Measurements from ENCODE around the gene CTNNB1.

Gene CTNNB1

GRCh38 chr3:41193794-41194539 lies 5.3 kb upstream of the CTNNB1 start:
- no peak for DNase-seq

- DNase-seq = no peak
Measured at GRCh38 chr3:41194701-41195100, 4.6 kb upstream of the CTNNB1 start.

DNA sequence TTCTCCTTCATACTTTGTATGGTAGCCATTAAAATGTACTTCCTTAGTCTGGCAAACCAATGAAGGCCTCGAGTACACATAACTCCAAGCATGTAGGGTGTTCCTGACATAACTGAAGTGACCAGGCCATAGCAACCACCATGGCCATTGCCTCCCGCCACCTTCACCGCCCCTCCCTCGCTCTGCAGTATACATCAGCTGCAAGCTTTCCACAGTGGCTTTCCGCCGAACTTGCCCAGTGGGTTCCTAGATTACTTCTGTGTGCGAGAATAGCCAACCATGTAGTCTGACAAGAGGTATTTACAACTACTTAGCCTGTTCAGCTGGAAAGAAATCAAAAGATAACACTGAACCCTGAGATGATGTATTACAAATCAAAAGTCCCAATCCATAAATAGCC lies 3.4 kb upstream of the CTNNB1 start:
- no peak for DNase-seq

GRCh38 chr3:41196499-41197410 lies 2.5 kb upstream of the CTNNB1 start:
- DNase-seq = no peak

DNA sequence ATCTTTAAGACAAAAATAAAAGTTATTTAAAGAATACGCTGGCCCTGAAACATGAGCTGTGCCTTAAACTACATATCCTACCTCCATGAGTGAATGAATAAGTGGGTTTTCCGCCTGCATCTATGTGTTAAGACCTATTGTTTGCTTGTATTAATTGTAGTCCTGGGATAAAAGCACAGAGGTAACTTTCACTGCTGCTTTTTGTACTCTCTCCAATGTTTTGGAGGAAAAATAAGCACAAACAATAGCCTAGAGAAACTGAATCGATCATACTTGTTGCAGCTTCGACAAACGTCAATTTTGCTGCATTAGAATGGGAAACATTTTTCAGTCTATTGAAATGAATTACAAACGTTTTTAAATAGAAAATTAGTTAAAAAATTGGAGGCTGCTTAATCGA lies 1.3 kb upstream of the CTNNB1 start:
- DNase-seq = no peak

DNA sequence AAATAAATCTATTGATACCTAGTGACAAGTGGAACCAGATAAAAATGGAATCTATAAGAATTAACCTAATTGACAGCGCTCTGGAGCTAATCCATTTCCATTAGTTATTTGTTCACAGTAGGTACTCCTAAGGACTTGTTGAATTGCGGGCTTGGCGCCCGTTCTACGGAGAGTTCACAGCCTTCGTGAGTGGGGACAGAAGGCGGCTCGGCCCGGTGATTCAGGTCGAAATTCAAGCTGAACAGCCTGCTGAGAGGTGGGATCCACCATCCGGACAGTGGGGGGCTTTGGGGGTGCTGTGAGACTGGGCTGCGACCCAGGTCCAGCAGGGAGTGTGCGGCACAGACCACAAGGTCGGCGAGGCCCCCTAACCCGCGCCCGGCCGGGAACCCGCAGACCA lies 779 bp upstream of the CTNNB1 start:
- no peak for DNase-seq

- peak in 1 of 2 experiments; percentile 27 for DNase-seq
Measured at GRCh38 chr3:41199866-41200668, 762 bp downstream of the CTNNB1 start.

DNA sequence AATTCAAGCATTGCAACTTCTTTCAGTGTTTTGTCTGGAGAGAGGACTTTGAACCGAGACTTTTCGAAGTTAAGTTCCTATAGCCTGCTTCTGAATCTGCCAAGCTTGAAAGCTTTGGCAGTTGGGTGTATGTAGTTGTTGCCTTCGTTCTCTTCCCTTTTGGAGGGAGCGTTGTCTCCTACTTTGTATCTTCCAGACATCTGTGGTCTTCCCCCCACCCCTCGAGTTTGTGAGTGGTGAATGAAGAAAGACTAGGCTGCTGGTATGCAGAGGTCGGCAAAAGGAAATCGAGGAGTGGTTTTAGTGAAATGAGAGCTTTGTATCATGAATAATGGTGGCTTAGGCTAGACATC lies 1.3 kb downstream of the CTNNB1 start:
- DNase-seq = peak; percentile 27 to 34

DNA sequence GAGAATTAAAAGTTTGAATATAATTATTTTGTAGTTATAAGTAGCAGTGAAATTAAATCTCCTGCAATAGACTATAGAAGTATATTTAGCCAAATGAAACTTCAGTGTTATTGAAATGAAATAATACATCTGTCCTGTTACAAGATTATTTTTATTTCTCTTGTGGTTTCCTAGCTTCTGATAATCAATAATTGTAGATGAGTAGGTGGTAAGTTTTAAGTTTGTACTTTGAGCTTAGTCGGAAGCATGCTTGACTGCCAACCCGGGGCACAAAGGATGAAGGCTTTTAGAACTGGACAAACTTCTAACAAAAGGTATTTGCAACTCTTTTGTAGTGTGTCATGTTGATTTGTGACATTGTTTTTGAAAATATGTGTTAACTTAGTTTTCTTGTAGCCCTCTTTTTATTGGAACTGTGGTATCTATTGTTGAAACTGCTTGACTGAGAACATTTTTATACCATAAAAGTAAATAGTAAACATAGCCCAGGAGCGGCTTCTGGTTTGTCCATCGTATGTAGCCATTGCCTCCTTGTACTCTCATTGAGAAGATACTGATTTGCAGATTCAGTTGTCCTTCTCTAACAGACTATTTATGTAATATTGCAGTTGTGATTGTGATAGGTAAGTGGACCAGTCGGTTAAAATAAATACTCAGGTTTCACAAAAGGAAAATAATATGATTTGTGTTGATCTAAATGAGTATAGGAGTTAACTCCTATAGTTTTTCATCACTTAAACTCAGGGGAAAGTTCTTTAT lies 2.9 kb downstream of the CTNNB1 start:
- no peak for DNase-seq

GRCh38 chr3:41202834-41203345 lies 3.6 kb downstream of the CTNNB1 start:
- DNase-seq = peak; percentile 38 to 51

DNA sequence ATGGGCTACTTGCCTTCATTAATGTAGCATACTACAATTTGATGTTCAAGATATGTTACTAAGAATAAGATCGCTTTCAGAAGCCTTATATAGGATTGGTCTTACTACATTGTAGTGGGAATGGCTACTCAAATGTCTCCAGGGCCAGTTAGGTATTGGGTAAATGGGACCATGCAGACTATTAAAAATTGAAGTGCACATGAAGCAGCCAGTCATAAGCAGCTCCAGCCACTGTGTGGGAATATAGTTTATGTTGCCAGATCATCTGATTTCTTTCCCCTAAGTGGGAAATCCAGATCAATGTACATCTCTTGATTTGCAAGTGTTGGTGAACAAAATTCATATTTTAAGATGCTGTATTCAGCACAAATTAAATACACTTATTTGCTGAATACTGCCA lies 5.1 kb downstream of the CTNNB1 start:
- DNase-seq = no peak

GRCh38 chr3:41205591-41205990 lies 6.3 kb downstream of the CTNNB1 start:
- DNase-seq = no peak

GRCh38 chr3:41207355-41207754 lies 8.1 kb downstream of the CTNNB1 start:
- DNase-seq = peak; percentile 13 to 26

- no peak for DNase-seq
Measured at GRCh38 chr3:41208507-41209220, 9.4 kb downstream of the CTNNB1 start.

- no peak for DNase-seq
Measured at GRCh38 chr3:41209646-41210045, 10.3 kb downstream of the CTNNB1 start.

GRCh38 chr3:41210966-41211365 lies 11.7 kb downstream of the CTNNB1 start:
- DNase-seq = no peak

GRCh38 chr3:41212088-41212487 lies 12.8 kb downstream of the CTNNB1 start:
- DNase-seq = no peak

- DNase-seq = no peak
Measured at GRCh38 chr3:41213588-41213987, 14.3 kb downstream of the CTNNB1 start.

DNA sequence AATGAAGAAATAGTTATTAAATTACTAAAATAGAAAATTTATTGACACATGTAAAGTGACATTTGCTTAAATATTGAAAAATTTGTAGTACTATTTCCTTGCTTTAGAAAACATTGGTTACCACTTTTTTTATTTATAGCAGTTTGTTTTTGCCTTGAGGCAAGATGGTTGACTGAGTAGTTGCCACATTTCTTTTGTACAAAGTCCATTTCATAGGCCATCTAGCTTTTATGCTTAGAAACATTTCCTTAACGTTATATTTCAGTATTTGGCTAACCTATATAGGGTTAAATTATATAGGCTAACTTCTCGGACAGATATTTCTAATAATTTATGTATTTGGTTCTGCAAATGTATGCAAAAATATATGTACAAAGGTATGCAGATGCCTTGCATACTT lies 17.1 kb downstream of the CTNNB1 start:
- no peak for DNase-seq

GRCh38 chr3:41216993-41217392 lies 17.7 kb downstream of the CTNNB1 start:
- DNase-seq = no peak

GRCh38 chr3:41219424-41219823 lies 20.1 kb downstream of the CTNNB1 start:
- no peak for DNase-seq
